Gastrocnemius medialis (tissue), 4 donors: ENCODE results near the gene ST6GALNAC3.

ENCODE experiments used
- POLR2A ChIP-seq, 2 donors: fragments of 450-650 bp; IDR thresholded peaks; one replicate each; pipeline ENCODE4 v1.6.1; 2017; ENCODE audit warnings: antibody characterized with exemption in 2 of 2, mild to moderate bottlenecking in 2 of 2, moderate library complexity in 2 of 2
- TF ChIP-seq, protein P1 (sequence below), 5 experiments: fragments of 450-650 bp in 3 of 5; fragments of 200-600 bp in 2 of 5; sonication (generic) in 2 of 5; IDR thresholded peaks in 4 of 5; conservative IDR thresholded peaks in 1 of 5; 1 replicate in 4 of 5; 2 replicates in 1 of 5; pipeline ENCODE4 v1.5.1; 2016 to 2019; ENCODE audit warnings: antibody characterized with exemption in 5 of 5, mild to moderate bottlenecking in 3 of 5, moderate library complexity in 3 of 5

DNA sequence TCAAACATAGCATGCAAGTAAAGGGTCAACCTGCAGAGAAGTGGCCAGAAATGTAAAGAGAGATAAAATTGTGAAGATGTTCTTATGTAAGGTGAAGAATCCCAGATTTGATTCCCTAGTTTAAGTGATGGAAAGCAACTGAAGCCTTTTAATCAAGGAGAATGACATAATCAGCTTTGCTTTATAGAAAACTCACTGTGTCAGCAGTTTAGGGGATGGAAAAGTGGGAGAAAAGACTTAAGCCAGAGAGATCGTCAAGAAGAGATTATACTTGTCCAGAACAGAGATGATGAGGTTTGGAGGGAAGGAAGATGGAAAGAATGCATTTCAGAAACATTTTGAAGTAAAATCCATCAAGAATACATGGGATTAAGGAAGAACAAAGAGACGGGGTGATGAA, 517.4 kb downstream of the ST6GALNAC3 start:
- TF ChIP-seq, protein P1, sequence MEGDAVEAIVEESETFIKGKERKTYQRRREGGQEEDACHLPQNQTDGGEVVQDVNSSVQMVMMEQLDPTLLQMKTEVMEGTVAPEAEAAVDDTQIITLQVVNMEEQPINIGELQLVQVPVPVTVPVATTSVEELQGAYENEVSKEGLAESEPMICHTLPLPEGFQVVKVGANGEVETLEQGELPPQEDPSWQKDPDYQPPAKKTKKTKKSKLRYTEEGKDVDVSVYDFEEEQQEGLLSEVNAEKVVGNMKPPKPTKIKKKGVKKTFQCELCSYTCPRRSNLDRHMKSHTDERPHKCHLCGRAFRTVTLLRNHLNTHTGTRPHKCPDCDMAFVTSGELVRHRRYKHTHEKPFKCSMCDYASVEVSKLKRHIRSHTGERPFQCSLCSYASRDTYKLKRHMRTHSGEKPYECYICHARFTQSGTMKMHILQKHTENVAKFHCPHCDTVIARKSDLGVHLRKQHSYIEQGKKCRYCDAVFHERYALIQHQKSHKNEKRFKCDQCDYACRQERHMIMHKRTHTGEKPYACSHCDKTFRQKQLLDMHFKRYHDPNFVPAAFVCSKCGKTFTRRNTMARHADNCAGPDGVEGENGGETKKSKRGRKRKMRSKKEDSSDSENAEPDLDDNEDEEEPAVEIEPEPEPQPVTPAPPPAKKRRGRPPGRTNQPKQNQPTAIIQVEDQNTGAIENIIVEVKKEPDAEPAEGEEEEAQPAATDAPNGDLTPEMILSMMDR (IDR thresholded peaks at IDR 0.05 in 4 of 5, conservative IDR thresholded peaks at IDR 0.05 in 1 of 5): no peak
- TF ChIP-seq POLR2A (IDR thresholded peaks at IDR 0.05): no peak
